Stimulated activated naive CD4-positive, alpha-beta T cell treated with Interleukin-2 at 50 U/mL for 16 hours (primary cell): ENCODE measurements around the gene ITGAE.
"Not testable (repeated sequence)": the region's sequence is repeated elsewhere in the genome, so short reads cannot be mapped to it uniquely, and the experiment has no call there.

Experiments used
- DNase-seq: peaks from one replicate; lab custom pipeline; 2025; lab: John Stamatoyannopoulos, UW

ITGAE gene

DNA sequence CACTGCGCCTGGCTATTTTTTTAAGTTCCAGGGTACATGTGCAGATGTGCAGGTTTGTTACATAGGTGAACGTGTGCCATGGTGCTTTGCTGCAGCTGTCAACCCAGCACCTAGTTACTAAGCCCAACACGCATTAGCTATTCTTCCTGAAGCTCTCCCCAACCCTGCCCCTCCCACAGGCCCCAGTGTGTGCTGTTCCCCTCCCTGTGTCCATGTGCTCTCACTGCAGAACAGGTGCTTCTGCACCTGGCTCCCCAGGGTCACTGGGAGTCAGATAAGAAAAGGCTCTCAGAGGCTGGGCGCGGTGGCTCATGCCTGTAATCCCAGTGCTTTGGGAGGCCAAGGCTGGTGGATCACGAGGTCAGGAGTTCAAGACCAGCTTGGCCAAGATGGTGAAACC is 71.1 kb downstream of the ITGAE start:
- no peak for DNase-seq

DNA sequence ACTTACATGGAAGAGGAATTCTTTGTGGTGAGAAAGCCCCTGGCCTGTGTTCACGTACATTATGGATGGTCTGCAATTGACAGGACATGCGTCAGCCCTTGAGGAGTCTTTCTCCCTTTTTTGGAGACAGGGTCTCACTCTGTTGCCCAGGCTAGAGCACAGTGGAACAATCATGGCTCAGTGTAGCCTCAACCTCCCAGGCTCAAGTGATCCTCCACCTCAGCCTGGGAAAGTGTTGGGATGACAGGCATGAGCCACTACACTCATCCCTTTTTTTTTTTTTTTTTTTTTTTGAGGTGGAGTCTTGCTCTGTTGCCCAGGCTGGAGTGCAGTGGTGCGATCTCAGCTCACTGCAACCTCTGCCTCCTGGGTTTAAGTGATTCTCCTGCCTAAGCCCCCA is 72.9 kb downstream of the ITGAE start:
- DNase-seq = not testable (repeated sequence)

DNA sequence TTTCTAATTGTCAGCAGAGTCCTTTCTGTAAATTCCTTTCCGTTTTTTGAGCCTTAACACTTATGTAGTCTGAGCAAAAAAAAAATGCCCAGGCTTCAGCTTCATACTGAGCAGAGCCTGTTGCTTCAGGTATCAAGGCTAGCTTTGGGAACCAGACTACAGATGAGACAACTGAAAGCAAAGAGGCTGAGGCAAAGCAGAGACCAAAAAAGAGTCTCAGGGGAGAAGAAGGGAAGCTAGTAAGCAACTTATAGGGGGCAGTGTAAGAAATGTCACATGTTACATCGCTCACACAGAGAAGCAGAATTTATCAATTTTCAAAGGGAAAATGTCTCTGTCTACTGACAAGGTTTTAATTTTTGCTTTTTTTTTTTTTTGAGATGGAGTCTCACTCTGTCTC is 73.9 kb downstream of the ITGAE start:
- no peak for DNase-seq

DNA sequence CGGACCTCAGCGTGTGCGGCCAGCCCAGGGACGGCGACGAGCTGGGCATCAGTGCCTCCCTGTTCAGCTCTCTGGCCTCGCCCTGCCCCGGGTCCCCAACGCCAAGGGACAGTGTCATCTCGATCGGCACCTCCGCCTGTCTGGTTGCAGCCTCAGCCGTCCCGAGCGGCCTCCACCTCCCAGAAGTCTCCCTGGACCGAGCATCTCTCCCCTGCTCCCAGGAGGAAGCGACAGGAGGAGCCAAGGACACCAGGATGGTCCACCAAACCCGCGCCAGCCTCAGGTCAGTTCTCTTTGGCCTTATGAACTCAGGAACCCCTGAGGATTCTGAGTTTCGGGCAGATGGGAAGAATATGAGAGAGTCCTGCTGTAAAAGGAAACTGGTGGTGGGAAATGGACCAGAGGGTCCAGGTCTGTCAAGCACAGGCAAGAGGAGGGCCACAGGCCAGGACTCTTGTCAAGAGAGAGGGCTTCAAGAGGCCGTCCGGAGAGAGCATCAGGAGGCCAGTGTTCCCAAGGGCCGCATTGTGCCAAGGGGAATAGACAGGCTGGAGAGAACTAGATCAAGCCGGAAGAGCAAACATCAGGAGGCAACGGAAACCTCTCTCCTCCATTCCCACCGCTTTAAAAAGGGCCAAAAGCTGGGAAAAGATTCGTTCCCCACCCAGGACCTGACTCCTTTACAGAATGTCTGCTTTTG is 76.5 kb downstream of the ITGAE start:
- no peak for DNase-seq

DNA sequence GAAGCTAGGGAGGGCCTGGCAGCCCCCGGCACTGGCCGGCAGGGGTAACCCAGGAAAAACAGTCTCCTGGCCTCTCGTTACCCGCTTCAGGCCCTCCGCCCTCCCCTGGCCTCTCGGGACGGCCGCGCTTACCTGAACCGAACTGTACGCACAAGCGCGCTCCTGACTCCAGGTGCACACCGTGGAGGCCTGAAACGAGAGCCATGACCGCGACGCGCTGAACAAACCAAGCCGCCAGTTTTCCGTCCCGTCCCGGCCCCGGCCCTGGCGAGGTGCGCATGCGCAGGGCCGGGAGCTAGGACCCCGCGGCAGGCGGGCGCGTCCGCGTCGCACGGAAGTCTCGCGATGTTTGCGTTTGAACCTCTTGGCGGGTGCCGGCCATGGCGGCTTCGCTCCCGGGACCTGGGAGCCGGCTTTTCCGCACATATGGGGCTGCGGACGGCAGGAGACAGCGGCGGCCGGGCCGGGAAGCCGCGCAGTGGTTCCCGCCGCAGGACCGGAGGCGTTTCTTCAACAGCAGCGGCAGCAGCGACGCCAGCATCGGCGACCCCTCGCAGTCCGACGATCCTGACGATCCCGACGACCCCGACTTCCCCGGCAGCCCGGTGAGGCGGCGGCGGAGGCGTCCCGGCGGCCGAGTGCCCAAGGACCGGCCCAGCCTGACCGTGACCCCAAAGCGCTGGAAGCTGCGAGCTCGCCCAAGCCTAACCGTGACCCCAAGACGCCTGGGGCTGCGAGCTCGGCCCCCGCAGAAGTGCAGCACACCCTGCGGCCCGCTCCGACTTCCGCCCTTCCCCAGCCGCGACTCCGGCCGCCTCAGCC is 77.2 kb downstream of the ITGAE start, which contains the start of gene HASPIN:
TSS of gene HASPIN (plus strand) at position 348 of the 822 bp plus-strand sequence. CDS start at position 381, 33 bp downstream.
- DNase-seq = peak; percentile 86

DNA sequence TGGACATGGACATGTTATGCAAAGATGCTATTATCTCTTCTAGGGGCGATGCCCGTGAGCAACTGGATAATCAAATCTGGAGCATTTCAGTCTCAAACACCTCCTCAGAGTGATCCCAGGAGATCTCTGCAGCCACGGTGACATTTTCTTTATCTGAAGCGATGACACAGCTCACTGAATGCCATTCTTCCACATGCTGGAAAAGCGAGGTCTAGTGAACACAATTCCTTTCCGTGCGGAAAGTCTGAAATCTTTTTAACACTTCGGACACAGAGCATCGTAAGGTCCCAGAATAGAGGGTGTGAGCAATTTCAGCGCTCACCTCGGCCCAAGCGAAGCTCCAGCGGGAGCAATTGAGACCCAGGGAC is 77.8 kb downstream of the ITGAE start:
- no peak for DNase-seq

DNA sequence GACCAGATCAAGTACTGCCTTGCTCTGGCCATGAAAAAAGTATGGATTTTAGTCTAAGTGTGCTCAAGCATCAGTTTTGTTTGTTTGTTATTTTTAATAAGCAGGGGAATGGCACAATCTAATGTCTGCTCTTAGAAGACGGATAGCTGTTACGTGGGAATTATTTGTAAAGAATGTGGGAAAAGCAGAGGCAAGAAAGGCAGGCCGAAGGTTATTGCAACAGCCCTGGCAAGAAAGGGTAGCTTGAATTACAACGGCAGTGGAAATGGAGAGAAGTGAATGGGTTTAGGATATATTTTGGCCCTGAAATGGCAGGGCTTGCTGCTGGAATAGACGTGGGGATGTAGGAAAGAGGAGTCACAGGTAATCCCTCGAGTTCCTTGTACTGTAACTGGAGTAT is 78.3 kb downstream of the ITGAE start:
- no peak for DNase-seq

DNA sequence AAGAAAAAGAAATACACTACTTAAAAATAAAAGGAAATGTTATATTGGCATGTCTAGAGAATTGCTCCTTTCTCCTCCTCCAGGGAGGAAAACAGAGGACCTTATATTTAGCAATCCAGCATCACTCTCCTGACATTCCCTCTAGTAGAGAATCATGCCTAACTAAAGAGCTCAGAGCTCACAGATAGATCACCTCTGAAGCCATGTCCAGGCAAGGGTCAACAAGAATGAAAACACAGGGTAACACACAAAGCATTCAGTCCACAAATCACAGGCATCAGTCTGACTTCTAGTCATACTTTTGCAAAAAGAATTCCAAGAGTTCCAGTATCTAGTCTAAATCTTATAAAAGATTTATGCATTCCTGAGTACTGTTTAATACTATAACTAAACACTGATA is 81.7 kb downstream of the ITGAE start:
- DNase-seq = no peak

DNA sequence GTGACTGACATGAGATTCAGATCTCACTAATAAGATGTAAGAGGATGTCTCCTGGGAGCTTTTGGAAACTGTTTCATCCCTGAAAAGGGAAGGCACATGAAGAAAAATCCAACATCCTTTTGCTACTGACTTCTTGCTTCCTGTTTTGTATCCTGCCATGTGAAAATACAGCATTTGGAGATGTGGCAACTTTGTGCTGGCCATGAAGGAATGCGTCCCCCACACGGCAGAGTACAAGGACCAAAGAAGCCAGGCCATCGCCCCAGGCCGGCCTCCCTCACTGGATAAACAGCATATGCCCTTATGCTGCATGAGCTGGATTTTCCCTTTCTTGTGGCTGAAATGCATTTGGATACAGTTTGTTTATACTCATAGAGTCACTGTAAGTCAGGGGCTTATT is 82.8 kb downstream of the ITGAE start:
- DNase-seq = no peak

DNA sequence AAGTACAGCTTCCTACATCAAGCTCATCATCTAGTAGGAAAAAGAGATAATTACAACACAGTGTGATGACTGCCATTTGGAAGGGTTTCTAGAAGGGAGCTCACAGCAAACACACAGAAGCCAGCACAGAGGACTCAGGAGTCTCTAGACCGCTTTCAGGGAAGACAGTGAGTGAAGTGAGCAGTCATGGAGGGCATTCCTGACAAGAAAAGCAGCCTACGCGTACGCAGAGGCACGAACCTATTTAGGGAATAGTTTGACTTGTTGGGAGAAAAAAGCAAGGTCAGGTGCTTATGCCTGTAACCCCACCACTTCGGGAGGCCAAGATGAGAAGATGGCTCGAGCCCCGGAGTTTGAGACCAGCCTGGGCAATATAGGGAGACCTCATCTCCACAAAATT is 85.7 kb downstream of the ITGAE start:
- no peak for DNase-seq

DNA sequence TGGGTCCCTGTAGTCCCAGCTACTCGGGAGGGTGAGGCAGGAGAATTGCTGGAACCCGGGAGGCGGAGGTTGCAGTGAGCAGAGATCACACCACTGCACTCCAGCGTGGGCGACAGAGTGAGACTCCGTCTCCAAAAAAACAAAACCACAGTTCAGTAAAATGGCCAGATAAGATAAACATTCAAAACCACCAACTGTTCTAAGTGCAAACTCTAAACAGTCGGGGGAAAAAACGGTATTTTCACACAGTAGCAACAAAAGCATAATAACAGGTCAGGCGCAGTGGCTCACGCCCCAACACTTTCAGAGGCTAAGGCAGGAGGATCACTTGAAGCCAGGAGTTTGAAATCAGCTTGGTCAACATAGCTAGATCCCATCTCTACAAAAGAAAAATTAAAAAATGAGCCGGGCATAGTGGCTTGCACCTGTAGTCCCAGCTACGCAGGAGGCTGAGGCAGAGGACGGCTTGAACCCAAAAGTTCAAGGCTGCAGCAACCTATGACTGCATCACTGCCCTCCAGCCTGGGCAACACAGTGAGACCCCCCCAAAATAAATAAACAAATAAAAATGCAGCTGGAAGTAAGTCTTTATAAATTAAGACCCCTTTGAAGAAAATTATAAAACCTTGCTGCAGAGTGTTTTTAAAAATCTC is 88.1 kb downstream of the ITGAE start:
- DNase-seq = peak; percentile 7

DNA sequence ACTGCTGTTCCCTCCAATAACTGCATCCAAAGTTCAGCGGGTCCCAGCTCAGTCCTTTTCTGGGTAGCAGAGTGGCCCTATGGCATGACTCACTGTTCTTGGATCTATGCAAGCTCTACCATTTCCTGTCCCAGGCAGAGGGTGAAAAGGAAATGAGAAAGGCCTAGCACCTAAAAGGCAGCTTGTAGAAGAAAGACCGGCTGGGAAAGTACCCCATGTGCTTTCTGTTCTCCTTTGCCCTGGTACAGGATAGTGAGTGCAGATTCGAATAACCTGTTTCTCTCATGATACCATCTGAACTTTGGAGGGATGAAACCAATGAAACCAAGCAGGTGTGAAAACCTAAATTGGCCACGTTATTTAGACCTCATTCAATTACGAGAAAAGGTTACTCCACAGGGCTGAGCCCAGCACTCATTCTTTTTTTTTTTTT is 90.0 kb downstream of the ITGAE start:
- peak; percentile 71 for DNase-seq

DNA sequence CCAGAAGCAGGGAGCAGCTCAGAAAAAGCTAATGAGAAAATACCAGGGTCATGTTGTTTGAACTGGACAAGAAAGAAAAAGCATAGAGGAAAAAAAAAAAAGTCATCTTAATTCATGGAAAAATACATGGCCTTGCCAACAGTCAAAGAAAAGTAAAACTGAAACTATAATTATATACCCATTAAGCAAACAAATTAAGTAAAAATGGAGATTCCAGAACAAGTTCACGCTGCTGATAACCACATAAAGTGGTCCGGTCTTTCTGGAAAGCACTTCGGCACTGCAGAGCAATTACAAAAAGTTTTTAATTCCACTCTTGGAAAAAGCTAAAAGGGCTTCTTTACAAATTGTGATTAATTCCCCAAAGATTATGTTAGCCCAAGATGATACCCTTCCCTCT is 92.6 kb downstream of the ITGAE start:
- DNase-seq = no peak

DNA sequence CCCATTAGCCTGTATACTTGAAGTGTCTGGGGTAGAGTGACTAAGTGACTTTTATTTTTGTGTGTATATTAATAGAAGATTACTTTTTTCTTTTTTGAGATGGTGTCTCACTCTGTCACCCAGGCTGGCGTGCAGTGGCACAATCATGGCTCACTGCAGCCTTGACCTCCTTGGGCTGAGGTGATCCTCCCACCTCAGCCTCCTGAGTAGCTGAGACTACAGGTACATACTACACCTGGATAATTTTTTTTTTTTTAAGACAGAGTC is 95.3 kb downstream of the ITGAE start:
- DNase-seq = not testable (repeated sequence)

DNA sequence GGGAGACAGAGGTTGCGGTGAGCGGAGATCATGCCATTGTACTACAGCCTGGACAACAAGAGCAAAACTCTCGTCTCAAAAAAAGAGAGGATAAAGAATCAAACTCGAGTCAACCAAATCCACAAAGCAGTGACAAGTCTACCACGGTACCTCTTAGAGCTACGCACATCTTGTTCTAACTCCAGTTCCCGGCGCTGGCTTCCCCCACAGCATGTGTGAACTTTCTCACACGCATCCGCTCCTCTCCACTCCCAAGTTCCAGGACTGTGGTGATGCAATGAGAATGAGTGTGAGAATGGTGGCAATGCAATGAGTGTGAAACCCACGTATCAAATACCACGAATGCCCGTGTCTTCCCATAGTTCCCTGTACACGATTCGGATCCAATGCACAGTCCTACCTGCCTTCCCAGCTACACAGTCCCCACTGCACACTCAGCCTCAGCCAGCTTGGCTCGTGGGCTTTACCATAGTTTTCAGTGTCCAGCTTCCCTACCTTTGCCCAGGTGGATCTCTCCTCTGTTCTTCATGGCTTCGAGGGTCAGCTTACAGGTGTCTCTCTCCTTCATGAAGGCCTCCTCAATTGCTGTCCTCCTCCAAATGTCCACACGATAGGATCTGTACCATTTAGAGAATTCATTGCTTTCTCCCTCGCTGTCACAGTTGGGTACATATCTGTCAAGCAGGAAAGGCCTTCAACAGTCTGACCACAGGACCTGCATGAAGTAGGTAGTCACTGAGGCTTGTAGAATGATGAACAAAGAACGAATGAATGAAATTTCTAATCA is 95.9 kb downstream of the ITGAE start:
- no peak for DNase-seq

DNA sequence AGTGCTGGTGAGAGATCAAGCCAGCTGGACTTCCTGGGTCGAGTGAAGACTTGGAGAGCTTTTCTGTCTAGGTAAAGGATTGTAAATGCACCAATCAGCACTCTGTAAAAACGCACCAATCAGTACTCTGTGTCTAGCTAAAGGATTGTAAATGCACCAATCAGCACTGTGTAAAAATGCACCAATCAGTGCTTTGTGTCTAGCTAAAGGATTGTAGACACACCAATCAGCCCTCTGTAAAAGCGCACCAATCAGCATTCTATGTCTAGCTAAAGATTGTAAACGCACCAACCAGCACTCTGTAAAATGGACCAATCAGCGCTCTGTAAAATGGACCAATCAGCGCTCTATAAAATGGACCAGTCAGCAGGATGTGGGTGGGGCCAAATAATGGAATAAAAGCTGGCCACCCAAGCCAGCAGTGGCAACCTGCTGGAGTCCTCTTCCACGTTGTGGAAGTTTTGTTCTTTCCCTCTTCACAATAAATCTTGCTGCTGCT is 98.9 kb downstream of the ITGAE start:
- DNase-seq = not testable (repeated sequence)

DNA sequence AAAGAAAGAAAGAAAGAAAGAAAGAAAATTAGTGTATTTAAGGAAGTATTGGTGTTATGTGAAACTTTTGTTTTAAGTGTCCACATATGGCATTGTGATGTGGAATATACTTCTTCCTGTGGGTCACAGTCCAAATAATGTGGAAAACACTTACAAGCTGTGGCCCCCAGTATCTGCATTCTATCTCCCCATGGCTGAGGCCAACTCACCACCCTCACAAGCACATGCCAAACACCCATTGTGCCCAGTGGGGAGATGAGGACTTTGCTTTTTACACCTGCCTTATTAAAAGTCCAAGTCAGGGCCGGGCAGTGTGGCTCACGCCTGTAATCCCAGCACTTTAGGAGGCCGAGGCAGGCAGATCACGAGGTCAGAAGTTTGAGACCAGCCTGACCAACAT is 101.0 kb downstream of the ITGAE start:
- DNase-seq = no peak

DNA sequence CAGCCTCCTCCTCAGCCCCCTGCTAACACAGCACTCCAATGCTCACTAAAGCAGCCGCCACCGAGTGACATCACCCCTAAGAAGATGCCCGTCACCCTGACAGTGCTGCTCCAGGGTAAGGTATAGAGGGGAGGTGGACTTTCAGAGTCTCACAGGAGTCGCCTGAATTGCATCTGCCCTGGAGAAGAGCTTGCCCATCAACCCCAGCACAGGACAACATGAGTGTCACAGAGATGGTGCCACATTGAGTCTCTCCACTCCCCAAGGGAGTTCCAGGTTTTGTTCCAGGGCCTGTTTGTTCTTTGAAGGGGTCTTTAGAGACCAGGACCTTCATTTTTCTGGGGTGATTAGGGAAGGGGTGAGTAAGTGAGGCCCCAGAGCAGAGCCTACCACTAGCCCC is 102.8 kb downstream of the ITGAE start:
- DNase-seq = no peak

DNA sequence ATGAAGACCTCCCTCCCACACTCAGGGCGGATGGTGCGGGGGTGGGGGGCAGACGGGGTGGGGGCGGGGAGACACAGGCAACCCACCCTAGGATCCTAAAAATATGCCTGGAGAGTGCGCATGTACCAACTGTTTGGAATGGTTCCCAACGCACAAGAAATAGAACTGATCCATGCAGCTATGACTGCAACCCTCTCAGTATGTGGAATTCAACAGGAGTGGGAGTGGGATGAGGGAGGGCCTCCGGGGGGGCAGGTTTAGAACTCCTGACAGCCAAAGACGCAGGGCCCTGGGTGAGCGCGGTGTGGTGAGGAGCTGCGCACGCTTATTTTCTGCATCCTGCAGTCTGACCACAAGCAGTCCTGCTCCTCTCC is 103.9 kb downstream of the ITGAE start:
- no peak for DNase-seq

DNA sequence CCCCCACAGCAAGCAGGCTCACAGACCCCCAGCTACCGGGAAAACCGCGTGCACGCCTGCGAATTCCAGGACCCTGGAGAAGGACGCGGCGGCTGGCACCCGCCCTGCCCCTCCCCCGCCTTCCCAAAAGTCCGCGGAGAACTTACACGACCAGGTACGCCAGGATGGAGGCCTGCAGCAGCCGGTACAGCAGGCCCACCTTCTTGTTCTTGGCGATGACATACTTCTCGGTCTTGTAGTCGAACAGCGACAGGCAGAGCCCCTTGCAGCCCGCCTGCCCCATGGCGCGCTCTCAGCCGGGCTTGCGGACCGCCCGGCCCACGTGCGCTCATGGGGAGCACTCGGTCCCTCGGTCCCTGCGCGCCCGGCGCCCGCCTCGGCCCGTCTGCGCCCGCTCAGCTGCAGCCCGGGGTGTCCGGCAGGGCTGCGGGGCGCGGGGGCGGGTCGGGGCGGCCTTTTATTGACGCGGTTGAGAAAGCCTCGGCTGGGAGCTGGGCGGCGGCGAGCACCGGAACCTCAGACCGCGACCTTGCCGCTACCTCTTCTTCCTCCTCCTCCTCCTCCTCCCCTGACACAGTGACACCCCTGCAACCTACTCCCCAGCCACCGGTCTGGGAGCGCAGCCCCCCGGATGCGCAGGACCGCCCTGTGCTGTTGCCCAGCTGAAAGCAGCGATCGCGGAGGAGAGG is 105.1 kb downstream of the ITGAE start, which contains the start of gene P2RX5:
TSS of gene P2RX5 (minus strand) at position 433 of the 689 bp plus-strand sequence. CDS start at position 283, 150 bp downstream.
- peak; percentile 25 for DNase-seq

DNA sequence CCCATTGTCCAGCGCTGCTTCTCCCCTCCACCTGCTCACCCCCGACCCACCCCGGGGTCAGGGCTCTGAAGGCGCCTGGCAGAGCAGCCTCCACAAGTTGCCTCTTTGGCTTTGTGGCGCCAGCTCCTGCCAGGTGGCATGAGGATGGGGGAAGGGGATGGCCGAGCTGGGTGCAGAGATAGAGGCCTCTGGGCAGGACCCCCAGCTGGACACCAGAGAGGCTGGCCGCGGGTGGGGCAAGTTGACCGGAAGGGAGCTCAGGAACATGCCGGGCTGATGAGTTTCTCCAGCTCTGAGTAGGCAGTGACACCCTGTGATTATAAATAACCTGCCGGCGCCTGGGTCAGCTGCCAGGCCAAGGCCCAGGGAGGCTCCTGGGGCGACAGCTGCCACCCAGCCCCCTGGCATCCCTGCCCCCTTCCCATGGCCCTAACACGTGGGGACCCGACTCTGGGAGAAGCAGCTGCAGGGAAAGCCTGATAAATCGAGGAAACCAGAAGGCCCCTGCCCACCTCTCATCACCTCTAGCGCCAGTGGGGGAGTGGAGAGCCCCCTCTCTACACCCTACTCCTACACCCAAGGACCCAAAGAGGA is 105.8 kb downstream of the ITGAE start:
- DNase-seq = no peak
